HG02840 (cell line): ENCODE measurements around the gene TNFAIP8L1.

Experiments used
- ATAC-seq: cut with Tn5 transposase; IDR thresholded peaks from one replicate; pipeline ENCODE4 v1.9.1; 2021; ENCODE audit warnings: mild to moderate bottlenecking, moderate library complexity, moderate number of reproducible peaks; ENCODE audit not compliant: unreplicated experiment, low FRiP score

TNFAIP8L1 gene

DNA sequence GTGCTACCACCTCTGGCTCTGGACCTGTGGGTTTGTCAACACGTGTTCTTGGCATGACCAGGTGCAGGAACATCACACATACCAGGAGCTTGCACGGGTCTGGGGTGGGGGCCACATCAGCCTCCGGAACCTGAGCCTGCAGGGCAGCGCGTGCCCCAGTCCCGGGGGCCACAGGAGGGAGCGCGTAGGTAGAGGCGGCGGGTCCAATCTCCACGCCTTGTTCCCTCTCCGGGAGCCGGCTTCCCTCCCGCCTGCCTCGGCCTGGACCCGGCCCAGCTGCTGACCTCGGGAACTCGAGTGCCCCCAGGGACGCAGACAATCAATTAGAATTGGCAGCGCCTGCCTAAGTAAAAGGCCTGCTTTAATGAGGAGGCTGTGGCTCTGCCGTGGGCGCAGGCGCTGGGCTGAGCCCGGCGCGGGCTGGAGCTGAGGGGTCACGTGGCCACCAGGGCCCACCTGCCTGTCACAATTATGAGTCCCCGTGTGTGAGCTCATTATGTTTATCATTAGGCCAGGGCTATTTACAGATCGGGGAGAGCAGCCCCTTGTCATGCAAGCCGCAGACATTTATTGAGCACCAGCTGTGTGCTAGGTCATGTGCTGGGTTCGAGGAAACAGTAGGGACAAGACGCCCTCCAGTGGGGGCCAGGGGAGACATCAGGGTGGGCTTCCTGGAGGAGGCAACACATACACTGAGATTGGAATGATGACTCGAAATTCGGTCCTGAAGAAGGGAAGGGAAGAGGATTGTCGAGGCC, 32.2 kb upstream of the TNFAIP8L1 start:
- no peak for ATAC-seq

DNA sequence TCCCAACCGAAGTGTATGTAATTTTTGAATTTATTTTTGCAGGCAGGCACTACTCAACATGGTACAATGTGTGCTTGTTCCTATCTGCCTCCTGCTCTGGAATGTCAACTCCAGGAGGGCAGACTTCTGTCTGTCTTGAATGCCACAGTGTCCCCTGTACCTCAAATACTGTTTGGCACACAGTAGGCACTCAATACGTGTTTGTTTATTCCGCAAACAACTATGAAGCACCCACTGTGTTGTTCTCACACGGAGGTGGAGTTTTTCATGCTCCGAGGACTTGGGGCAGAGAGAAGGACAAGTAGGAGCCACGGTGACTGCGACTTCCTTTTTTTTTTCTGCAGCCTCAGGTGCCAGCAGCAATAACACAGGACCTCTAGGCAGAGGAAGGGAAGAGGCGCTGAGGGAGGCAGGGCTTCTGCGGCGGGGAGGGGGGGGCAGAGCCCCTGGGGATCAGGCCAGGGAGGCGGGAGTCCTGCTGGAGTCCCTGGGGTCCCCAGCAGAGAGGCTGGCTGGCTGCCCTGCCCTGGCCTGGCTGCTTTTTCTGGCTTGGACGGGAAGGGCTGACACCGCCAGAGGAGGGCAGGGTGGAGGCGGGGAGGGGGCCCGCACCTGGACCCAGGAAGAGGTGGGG, 29.3 kb upstream of the TNFAIP8L1 start:
- ATAC-seq, result no peak

DNA sequence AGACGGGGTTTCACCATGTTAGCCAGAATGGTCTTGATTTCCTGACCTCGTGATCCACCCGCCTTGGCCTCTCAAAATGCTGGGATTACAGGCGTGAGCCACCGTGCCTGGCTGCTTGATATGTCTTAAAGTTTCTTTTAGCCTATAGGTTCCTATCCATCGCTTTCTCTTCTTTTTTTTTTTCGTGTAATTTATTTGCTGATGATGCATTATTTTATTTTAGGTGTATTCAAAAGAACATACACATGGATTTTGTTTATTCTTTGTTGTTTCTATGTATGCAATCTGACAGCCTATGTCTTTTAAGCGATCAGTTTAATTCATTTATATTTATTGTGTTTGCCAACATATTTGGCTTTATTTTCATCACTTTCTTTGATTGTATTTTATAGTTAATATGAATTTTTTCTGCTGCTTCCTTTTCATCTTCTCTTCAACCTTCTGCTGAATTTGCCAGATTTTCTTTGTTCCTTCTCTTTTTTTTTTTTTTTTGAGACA, 26.0 kb upstream of the TNFAIP8L1 start:
- no peak for ATAC-seq

DNA sequence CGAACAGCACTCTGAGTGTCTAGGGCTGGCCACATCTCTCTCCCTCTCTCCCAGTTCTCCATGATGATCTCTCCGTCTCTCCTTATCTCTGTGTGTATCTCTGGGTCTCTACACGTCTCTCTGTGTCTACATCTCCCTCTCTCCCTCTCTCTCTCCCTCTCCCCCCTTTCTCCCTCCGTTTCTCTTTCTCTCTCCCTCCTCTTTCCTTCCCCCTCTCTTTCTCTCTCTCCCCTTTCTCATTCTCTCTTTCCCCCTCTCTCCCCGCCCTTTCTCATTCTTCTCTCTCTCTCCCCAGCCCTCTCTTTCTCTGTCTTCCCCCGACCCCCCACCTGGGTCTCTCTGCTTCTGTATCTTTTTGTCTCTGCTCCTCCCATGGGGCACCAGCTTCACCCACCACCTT, 21.3 kb upstream of the TNFAIP8L1 start:
- no peak for ATAC-seq

DNA sequence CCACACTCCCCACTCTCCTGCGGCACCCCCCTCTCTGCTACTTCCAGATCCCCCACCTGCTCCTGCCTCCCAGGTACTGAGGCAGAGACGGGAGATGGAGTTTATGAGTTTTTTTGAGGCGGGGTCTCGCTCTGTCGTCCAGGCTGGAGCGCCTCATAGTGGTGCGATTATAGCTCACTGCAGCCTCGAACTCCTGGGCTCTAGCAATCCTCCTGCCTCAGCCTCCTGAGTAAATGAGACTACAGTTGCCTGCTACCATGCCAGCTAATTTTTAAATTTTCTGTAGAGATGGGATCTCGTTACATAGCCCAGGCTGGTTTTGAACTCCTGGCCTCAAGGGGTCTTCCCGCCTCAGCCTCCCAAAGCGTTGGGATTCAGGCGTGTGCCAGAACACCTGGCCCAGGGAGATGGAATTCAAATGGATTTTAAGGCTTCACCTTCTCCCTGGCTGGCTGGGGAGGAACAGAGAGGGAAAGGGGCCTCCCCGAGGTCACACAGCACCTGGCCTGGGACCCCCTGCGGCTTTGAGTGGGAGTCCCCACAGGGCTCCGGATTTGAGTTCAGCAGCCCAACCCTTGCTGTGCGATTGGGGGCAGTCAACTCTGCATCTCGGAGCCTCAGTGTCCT, 19.5 kb upstream of the TNFAIP8L1 start:
- no peak for ATAC-seq

DNA sequence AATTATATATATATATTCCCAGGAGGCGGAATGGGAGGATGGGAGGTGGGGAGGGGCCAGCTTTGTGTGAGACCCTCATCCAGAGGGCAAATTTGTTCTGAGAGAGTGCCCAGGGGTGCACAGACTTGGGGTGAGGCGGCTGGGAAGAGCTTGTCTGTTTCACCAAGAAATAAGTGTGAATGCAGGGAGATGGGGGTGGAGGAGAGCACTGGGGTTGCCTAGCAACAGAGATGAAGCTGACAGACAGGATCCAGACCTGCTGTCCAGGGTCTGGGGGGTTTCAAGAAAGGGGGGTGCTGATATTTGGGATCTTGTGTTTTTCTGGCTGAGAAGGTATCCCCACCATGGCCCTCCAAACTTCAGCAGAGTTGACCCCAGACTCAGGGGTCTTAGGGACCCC, 18.6 kb upstream of the TNFAIP8L1 start:
- no peak for ATAC-seq

DNA sequence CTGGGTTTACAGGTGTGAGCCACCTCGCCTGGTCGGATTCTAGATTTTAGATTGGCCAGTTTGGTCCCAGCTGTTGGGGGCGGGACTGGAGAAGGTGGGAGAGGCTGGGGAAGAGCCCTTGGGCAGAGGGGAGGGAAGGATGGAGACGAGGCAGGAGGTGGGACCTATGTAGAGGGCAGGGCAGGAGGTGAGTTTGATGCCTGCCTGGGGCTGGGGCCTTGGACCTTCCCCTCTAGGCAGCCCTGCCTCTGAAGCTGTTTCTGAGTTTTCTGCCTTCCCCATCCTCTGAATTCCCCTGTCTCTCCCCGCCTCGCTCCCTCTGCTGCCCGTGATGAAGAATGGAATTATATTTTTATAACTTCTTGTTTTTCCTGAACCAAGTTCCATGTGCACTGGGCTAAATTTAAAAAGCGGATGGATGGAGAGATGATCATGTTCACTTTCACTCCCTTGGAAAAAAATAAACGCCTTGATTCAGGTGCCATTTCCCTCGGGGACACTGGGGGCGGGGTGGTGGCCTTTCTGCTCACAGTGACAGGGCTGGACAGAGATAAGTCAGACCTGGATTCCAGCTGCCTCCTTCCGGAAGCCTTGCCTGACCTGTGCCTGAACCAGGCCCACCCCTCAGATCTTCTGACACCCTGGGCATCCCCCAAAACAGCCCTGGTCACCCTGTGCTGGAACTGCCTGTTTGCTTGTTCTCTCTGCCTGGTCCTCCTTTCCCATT, 16.5 kb upstream of the TNFAIP8L1 start:
- no peak for ATAC-seq

DNA sequence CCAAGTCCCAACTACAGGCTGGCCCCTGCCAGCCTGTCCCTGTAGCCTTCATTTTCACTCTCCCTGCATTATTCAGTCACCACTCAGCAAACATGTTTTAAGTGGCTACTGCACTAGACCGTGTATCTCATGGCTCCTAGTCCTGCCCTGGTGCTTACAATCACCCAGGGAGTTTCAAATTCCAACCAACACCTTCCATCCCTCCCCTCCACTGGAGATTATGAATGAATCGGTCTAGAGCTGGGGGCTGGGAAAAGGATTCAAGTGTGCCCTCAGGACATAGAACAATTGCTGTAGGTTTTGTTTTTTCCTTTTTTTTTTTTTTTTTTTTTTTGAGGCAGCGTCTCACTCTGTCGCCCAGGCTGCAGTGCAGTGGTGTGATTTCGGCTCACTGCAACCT, 15.0 kb upstream of the TNFAIP8L1 start:
- ATAC-seq, result no peak

DNA sequence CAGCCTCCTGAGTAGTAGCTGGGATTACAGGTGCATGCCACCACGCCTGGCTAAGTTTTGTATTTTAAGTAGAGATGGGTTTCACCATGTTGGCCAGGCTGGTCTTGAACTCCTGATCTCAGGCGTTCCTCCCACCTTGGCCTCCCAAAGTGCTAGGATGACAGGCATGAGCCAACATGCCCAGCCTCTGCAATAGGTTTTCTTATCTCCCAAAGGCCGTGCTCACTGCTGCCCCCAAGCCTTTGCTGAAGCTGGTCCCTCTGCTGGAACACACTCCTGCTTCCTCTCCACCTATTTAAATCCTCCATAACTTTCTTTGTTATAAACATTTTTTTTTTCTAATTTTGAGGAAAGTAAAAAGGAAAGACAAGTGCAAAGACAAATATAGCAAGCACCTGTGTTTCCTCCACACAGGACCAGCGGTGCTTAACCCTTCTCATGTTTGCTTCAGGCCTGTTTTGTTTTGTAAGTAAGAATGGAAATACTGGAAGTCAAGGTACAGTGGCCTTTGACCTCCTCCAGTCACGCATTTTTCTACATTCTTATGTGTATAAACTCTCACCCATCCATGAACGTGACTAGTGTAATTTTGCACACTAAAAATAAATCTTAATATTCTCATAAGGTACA, 14.5 kb upstream of the TNFAIP8L1 start:
- no peak for ATAC-seq

DNA sequence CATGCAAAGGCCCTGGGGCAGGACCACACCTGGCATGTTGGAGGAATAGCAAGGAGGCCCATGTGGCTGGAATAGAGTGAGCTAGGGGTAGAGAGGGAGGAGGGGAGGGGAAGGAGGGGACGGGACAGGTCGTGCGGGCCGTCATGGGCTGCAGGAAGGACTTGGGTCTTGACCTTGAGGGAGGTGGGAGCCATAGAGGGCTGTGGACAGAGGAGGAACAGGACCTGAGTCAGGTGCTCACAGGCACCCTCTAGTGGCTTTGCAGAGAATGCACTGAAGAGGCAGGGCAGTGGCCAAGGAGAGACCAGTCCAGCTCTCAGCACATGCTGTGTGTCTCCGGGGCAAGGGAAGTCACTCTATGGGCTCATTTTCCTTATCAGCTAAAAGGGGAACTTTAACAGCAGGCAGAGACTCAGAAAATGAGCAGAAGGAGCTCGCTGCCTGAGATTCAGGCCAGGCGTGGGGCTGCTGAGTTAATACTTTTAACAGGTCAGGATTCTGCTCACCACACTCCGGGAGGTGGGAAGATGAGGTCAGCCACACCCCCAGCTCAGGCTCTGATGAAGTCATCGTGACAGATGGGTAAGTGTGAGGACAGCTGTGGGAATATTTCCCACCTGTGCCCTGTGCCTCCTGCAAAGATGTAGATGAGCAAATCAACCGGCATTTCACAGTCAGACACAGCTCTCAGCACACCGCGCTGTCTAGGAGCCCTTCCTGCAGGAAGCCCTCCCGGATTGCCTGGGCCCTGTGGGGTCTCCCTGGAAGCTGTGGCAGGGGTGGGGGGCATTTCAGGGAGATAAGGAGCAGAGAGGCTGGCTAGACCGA, 6.0 kb upstream of the TNFAIP8L1 start:
- no peak for ATAC-seq

DNA sequence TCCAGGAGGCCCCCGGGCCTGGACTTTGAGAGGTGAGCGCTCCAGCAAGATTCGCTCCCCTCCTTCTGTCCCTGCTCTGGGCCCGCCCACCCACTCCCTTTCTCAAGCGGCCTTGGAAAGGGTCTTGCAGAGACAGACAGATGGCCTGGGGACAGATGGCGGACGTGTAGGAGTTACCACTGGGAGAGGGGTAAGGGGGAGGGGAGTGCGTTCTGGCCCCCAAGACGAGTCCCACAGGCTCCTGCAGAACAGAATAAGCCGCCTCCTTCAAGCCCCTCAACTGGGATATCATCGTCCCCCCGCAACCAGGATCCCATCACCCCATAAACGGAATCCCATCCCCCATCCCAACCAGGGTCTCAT, 3.6 kb upstream of the TNFAIP8L1 start:
- ATAC-seq, result no peak

DNA sequence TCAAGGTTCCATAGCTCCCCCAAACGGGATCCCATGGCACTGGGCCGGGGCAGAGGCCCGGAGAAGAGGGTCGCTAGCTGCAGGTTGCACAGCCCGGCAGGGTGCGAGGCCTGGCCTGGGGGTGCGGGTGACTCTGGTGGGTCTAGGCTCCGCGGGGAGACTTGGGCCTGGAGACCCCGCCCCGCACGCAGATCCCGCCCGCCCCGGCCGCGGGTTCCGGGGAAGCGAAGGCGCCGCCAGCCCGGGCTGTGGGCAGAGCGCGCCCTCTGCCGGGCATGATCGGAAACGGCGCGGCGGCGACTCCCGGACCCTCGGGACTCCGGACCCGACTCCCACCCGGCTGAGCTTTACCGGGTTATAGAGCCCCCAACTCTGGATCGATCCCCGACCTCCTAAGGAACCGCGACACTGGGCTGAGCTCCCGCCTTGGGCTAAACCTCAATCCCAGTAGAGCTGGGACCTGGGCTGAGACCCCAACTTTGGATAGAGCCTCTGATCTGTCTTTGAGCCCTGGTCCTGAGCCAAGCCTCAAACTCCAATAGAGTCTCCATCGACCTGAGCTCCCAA, 3.1 kb upstream of the TNFAIP8L1 start:
- no peak for ATAC-seq

DNA sequence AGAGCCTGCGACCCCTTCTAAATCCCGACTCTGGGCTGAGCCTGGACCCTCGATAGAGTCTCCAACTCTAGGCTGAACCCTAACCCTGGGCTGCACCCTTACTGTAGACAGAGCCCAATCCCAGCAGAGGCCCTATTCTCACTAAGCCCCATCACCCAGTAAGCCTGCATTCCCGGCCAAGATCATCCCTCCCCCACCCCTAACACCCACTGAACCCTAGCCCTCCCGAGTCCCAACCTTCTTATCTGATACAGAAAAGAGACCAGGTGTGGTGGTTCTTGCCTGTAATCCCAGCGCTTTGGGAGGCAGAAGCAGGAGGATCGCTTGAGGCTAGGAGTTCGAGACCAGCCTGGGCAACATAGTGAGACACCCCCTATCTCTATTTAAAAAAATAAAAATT, 2.6 kb upstream of the TNFAIP8L1 start:
- no peak for ATAC-seq

DNA sequence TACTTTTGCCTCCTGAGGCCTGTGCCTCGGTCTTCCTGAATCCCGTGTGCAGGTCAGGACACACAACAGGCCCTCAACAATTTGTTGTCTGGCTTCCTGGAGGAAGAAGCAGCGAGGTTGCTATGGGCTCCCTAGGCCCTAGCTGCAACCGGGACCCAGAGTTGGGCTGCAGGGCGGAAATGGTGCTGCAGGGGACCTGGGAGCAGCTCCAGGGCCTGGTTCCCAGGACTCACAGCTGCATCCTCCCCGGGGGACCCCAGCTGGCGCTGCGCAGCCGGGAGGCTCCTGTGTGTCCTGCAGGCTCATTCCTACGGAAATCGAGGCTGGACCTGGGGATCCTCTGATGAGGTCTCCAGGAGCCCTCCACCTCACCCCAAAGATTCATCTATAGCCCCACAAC, 999 bp upstream of the TNFAIP8L1 start:
- ATAC-seq, result no peak

DNA sequence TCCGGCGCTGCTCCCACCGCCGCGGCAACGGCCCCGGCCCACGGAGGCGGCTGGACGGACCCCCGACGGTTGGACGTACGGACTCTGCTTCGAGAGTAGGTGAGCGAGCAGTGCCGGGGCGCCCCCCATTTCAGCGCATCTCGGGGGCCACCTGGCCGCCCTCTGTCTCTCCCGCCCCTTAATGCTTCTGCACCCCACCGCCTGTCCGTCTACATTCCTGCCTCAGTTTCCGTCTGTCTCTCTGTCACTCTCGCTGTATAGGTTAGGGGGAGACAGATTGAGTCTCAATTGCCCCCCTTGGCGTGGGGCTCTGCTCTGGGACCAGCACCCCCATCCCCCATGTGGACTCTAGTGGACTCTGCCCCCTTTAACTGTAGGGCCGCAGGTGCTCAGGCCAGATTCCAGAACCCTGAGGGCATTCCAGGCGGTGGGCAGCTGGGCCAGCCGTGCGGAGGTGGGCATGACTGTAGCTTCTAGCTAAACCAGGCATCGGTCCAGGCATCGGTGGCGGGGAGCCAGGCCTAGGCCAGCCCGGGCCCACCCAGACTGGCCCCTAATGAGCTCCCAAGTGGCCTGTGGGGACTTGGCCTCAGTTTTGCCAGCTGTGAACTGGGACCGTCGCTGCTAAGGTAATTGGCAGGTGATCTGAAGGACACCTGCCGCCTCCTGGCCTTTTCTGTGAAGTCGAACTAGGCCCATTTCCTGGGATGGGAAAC, 373 bp downstream of the TNFAIP8L1 start:
- ATAC-seq, result peak; percentile 12

DNA sequence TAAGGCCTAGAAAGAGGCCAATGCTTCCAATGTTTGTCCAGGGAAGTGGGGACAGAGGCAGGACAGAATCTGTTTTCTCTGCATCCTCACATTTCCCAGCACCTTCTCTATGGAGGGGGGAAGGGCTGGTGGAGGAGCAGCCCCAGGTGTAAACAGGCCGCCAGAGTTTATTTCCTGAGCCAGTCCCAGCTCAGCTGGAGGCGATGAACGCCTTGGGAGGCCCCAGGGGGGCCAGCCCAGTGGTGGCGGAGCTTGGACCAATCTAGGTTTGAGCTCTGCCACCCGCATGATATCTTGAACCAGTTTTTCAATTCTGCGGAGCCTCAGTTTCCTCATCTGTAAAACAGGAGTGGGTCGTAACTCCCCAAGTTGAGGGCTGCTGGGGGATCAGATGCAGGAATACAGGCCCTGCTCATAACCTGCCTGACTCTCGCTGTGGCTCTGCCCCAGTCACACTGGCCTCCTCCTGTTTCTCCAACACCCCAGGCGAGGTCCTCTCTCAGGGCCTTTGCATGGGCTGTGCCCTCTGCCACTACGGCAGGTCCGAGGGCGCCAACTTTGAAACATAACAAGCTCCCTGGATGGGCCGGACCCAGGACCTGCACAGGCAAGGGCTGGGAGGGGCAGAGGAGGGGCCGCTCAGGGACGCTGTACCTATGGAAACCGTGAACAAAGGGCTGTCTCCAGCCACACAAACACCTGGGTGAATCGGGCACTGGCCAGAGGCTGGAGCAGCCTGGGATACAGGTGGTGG, 1.1 kb downstream of the TNFAIP8L1 start:
- no peak for ATAC-seq

DNA sequence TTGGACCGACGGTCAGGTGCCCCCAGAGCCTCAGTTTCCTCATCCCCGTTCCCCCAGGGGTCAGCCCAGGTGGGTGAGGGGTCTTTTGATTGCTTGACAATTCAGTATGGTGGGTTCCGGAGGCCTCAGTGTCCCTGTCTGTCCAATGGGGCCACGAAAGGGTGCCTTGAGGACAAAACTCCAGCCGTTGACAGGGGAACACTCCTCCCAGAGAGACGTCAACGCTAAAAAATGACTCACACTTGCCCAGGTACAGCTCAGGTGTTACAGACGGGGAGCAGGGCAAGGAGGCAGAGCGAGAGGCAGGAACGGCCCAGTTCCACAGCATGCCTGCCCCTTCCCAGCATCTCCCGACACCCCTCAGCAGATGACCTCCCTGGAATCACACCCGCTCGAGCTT, 1.8 kb downstream of the TNFAIP8L1 start:
- ATAC-seq, result no peak

DNA sequence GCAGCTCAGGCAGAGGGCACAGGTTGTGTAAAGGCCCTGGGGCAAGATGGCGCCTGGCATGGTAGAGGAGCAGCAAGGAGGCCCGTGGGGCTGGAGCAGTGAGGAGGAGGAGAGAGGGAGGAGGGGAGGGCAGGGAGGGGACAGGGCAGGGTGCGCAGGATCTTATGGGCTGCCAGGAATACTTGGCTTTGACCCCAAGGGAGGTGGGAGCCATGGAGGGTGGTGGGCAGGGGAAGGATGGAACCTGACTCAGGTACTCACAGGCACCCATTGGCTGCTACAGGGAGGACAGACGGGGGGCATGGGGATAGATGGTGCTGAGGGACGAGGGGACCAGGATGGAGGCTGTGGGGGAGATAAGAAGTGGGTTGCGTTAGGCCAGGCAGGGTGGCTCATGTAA, 3.3 kb downstream of the TNFAIP8L1 start:
- ATAC-seq, result no peak
